HG03565 (cell line): Measurements from ENCODE around the gene ZSCAN9.

Source experiments
- ATAC-seq: cut with Tn5 transposase; IDR thresholded peaks from one replicate; pipeline ENCODE4 v1.9.1; 2021; ENCODE audit warnings: mild to moderate bottlenecking, moderate library complexity; ENCODE audit not compliant: unreplicated experiment

The ZSCAN9 gene

GRCh38 chr6:28225056-28225834 lies at the start of gene ZSCAN9:
ZSCAN9 (plus strand) TSS chr6:28225275; CDS start chr6:28227085, 1,810 bp downstream.
- ATAC-seq, result peak; percentile 58

DNA sequence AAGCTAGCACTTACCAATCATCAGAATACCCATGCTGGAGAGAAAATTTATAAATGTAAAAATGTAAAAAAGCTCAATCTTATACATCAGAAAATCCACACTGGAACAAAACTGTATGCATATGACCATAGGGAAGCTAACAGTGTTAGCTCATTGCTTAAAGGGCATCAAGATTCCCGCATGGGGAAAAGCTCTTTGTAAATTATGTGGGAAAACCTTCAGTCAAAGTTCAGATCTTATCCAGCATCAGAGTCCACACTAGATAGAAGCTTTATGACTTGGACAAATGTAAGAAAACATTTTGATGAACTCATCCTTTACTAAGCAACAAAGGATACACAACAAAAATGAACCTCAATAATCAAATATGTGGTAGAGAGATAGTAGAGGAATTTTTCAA lies 48.7 kb upstream of the ZSCAN9 start:
- no peak for ATAC-seq

DNA sequence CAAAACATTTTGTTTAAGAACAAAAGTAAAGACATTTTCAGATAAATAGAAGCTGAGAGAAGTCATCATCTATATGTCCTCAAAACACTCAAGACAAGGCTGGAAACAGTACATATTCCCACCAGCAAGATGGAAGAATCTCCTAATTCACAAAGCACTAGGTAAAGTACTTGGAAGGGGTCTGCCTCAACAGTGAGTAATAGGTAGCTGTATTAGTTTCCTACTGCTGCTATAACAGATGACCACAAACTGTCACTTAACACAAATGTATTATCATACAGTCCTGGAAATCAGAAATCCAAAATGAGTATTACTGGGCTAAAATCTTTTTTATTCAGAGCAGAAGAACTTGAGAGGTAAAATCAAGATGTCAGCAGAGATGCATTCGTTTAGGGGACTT lies 42.8 kb upstream of the ZSCAN9 start:
- ATAC-seq, result no peak

- no peak for ATAC-seq
Measured at GRCh38 chr6:28188111-28188979, 36.7 kb upstream of the ZSCAN9 start.

DNA sequence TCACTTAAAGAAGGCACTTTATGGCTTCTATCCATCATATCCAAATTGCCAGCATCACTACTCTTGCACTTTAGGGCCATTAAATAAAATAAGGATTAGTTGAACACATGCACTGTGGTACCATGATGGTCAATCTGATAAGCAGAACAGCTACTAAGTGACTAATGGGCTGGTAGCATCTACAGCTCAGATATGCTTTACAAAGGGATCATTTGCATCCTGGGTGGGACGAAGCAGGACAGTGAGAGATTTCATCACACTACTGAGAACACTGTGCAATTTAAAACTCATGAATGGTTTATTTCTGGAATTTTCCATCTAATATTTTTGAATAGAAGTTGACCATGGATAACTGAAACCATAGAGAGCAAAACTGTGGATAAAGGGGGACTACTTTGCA lies 25.1 kb upstream of the ZSCAN9 start:
- ATAC-seq, result no peak

DNA sequence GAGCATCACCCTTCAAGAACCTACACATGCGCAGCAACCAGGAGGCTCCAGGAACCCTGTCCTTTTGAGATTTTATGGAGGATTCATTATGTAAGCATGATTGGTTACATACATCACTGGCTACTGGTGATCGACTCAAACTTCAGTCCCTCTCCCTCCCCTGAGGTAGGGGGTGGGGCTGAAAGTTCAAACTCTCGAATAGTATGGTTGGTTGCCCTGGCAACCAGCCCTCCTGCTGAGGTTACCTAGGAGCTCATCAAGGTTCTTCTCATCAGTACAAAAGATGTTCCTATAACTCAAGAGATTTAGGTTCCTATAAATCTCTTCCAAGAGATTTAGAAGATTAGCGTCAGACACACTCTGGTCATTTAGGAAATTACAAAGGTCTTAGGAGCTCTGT lies 21.9 kb upstream of the ZSCAN9 start:
- ATAC-seq, result no peak

DNA sequence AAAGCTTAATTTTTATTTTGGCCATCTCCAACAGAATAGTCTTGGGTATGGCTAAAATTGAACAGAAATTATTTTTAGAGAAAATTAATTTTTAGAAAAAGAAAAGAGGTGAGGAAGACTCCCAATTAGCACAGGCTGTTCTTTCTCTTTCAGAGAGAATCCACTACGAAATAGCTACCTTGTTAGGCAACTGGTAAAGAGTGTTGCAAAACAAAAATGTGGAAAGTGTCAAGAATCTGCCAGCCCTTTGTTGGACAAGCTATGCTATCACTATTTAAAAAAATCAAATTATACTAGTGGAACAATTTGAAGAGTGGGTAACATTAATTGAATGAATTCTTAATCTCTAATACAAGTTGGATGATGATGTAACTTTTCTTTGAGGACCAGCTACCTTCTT lies 19.2 kb upstream of the ZSCAN9 start:
- no peak for ATAC-seq

- no peak for ATAC-seq
Measured at GRCh38 chr6:28206527-28206926, 18.5 kb upstream of the ZSCAN9 start.

DNA sequence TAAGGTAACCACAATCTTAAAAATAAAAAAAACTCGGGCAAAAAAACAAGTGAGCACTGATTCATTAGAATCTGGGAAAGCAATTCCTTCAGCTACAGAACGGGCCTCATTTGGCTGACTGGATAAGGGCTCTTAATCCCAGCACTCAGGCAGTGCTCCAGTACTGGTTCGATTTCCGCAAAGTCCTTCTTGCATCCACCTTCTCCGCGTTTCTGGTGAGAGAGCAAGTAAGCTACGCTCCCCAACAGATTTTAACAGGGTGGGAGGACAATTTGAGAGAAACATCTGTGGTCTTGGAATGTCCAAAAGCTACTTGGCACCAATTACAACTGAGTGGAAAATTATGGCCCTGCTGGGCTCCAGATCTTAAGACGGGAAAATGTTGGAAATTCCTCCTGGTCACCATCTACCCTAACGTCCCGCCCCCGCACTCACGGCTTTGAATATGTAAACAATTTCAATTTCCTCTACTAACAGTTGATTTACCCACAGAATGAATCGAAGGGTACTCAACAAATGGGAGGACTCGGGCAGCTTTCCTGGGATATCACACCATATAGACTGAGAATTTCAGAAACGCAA lies 18.1 kb upstream of the ZSCAN9 start:
- ATAC-seq, result no peak

- no peak for ATAC-seq
Measured at GRCh38 chr6:28207510-28208110, 17.5 kb upstream of the ZSCAN9 start.

GRCh38 chr6:28208111-28208659 lies 16.9 kb upstream of the ZSCAN9 start:
- no peak for ATAC-seq

- ATAC-seq, result no peak
Measured at GRCh38 chr6:28209753-28210535, 15.1 kb upstream of the ZSCAN9 start.

GRCh38 chr6:28211840-28212509 lies 13.1 kb upstream of the ZSCAN9 start:
- ATAC-seq, result no peak

GRCh38 chr6:28212510-28213212 lies 12.4 kb upstream of the ZSCAN9 start:
- no peak for ATAC-seq

DNA sequence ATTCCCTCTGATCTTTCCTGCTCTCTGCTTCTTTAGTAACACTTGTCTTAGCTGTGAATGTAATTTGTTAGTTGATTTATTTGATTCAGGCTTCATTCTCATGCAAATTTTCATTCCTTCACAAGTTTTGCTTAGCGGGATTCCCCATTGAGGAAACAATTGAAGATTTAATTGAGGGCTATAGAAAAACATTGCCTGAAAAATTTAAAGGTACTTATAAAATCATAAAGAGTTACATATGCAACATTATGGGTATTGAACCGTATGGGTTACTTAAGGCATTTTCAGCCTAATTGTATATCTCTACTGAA lies 11.9 kb upstream of the ZSCAN9 start:
- ATAC-seq, result no peak

- ATAC-seq, result no peak
Measured at GRCh38 chr6:28215425-28215824, 9.7 kb upstream of the ZSCAN9 start.

- ATAC-seq, result no peak
Measured at GRCh38 chr6:28217890-28218289, 7.2 kb upstream of the ZSCAN9 start.

DNA sequence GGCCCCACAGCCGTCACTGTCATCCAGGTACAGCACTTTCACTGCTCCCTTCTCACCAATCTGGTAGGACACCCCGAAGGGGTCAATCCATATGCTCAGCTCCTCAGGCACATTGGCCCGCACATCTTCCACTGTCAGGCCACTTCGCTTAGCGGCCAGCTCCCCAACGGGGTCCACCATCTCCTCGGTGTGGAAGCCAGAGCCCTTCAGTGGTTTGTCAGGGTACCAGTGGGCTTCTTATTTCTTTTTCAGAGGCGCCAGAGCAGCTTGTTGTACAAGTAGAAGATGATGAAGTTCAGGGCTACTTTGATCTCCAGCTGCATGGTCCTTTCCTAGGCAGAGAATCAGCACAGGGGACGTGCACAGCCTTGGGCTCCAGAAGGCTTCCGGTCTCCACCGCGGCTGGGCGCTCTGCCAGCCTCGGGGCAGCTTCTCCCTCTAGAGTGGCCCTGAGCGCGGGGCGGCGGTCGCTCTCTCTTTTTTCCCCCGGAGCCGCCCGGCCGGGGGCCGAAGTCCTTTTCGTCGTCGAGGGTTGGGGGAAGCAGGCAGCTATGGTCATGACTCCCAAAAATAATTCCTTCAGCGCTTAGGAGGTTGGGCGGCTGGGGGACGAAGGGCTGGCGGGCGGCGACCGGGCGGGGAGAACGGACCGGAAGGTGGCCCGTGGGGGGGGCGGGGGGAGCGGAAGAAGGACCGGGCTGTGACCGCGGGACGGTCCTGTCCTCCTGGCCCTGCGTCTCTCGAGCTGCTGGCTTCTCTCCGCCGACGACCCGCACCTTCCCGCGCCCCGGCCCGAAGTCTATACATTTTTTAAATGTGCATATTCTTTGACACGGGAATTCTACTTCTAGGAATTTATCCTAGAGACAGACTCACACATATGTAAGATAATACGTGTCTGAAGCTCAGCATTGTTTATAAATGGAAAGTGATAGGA lies 6.5 kb upstream of the ZSCAN9 start:
- ATAC-seq, result peak; percentile 37
